Lung (tissue), 12 donors: Measurements from ENCODE around the gene TGFBRAP1. TPM values are rescaled to one million over a fixed set of nuclear protein-coding genes. Genes with fewer than 3 reads are reported as not detected.

Experiments used
- ATAC-seq: fragments of 200-7000 bp; cut with Tn5 transposase; one replicate; pipeline ENCODE4 v1.9.1; 2020; ENCODE audit warnings: moderate number of reproducible peaks; ENCODE audit not compliant: insufficient read depth, low FRiP score
- DNase-seq, 3 donors: peaks; one replicate each; pipeline ENCODE4 v3.0.0-alpha.2; 2013 to 2017
- H3K27ac ChIP-seq, 2 donors: one replicate each; pipeline ENCODE4 v1.5.1; 2013; ENCODE audit warnings: mild to moderate bottlenecking in 2 of 2, moderate library complexity in 2 of 2, control low read depth in 1 of 2, inconsistent platforms in 1 of 2, low read depth in 1 of 2, low read length in 1 of 2
- H3K27me3 ChIP-seq, 3 donors: one replicate each; pipeline ENCODE4 v1.5.1; 2013; ENCODE audit warnings: low read length in 2 of 3; ENCODE audit not compliant: control insufficient read depth in 3 of 3, insufficient read depth in 3 of 3
- H3K36me3 ChIP-seq, 4 donors: one replicate each; pipeline ENCODE4 v1.5.1; 2013; ENCODE audit warnings: low read length in 4 of 4, mild to moderate bottlenecking in 1 of 4, moderate library complexity in 1 of 4; ENCODE audit not compliant: control insufficient read depth in 4 of 4, insufficient read depth in 4 of 4
- H3K4me1 ChIP-seq, 5 donors: one replicate each; pipeline ENCODE4 v1.5.1; 2013; ENCODE audit warnings: low read length in 5 of 5, mild to moderate bottlenecking in 2 of 5, moderate library complexity in 1 of 5; ENCODE audit not compliant: control insufficient read depth in 5 of 5, insufficient read depth in 5 of 5
- H3K4me3 ChIP-seq: one replicate; pipeline ENCODE4 v1.5.1; 2013; ENCODE audit warnings: mild to moderate bottlenecking, control low read depth, moderate library complexity
- H3K9ac ChIP-seq, 2 donors: one replicate each; pipeline ENCODE4 v1.5.1; 2013; ENCODE audit warnings: low read length in 2 of 2, control low read depth in 1 of 2; ENCODE audit not compliant: insufficient read depth in 1 of 2
- H3K9me3 ChIP-seq, 4 donors: one replicate each; pipeline ENCODE4 v1.5.1; 2013; ENCODE audit warnings: low read length in 3 of 4, mild to moderate bottlenecking in 1 of 4, moderate library complexity in 1 of 4; ENCODE audit not compliant: control insufficient read depth in 4 of 4, insufficient read depth in 3 of 4
- CTCF ChIP-seq: IDR thresholded peaks from 2 replicates; pipeline ENCODE4 v1.5.1; 2012; ENCODE audit warnings: mild to moderate bottlenecking; ENCODE audit errors: control extremely low read depth, extremely low read depth
- WGBS, 2 donors: extraction: QIAGEN DNeasy Blood & Tissue Kit; methylation state at CpG; one replicate each; pipeline ENCODE4 v1.1.7; 2013; 5-methylcytosine and 5-hydroxymethylcytosine counted together
- polyA plus RNA-seq, 2 donors: library from polyadenylated mRNA; stranded (reverse); fragments of 200-250 nt; gene quantifications; one replicate each; pipeline ENCODE4 v1.2.1, GENCODE V29; 2013
- total RNA-seq, 2 donors: library from RNA; depleted of rRNA in 1 of 2; stranded (reverse); fragments of >200 nt in 1 of 2; gene quantifications; one replicate each; pipeline ENCODE4 v1.2.1, GENCODE V29; 2014 to 2021
- donor health status: control.
- donor health status: control.
- donor health status: Bipolar disorder and iron deficiency.
- donor health status: healthy.
- donor health status: DM: yes; HTN: yes; CAD: no.

Gene TGFBRAP1
- total and polyA plus RNA-seq, 4 donors = 4.0 to 19.7 (median 12.0) TPM

GRCh38 chr2:105337122-105338019 lies 7.8 kb upstream of the TGFBRAP1 start, which contains the start of gene C2orf49:
Gene C2orf49, plus strand, starts transcription at chr2:105337540. Its CDS starts 48 bp downstream, at chr2:105337588.
- ATAC-seq (peak; percentile 96), DNase-seq (peak; percentile 94 to 97 (median 95))
- no peaks in the 10 kb centered on the region for H3K9me3 ChIP-seq
- H3K4me3 ChIP-seq = peak within 1 kb of the TSS; percentile 63
- no peaks in the 10 kb centered on the region for H3K27me3 ChIP-seq
- peaks cover 0 to 7% (median 5%) of the 10 kb centered on the region in 4 donors for H3K36me3 ChIP-seq
- TF ChIP-seq CTCF = no peak
- WGBS, 2 donors = 0% methylated on average over 58 of the region's 58 CpGs
- peak within 1 kb of the TSS; percentile 89 to 94 for H3K9ac ChIP-seq
- peaks cover 4 to 24% (median 8%) of the 10 kb centered on the region in 5 donors for H3K4me1 ChIP-seq
- H3K27ac ChIP-seq = peak within 1 kb of the TSS; percentile 89 to 93

DNA sequence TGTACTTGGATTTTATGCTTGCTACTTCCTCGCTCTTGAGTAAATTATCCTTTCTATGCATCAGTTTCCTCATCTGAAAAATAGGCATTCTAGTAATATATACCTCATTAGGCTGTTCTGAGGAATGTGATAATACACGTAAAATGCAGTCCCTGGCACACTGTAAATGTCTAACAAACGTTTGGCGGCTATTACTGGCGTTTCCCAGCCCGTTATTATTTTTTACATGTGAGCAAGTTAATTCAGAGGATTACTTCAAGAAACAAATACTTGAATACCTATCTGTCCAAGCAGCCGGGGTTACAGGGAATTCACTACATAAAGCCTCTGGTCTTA lies 7.2 kb upstream of the TGFBRAP1 start:
- no peak for ATAC-seq
- Histone ChIP-seq H3K4me1 (peaks cover 4 to 24% (median 8%) of the 10 kb centered on the region in 5 donors), H3K27me3 (no peaks in the 10 kb centered on the region), H3K9me3 (no peaks in the 10 kb centered on the region), H3K36me3 (peaks cover 0 to 6% (median 5%) of the 10 kb centered on the region in 4 donors), H3K27ac (peak overlapping the region; percentile 37 to 89), H3K9ac (peak overlapping the region; percentile 86 to 94), H3K4me3 (peak overlapping the region; percentile 63)
- TF ChIP-seq CTCF = no peak
- 3 to 5% methylated on average over 7 of the region's 7 CpGs for WGBS, 2 donors
- no peak for DNase-seq

DNA sequence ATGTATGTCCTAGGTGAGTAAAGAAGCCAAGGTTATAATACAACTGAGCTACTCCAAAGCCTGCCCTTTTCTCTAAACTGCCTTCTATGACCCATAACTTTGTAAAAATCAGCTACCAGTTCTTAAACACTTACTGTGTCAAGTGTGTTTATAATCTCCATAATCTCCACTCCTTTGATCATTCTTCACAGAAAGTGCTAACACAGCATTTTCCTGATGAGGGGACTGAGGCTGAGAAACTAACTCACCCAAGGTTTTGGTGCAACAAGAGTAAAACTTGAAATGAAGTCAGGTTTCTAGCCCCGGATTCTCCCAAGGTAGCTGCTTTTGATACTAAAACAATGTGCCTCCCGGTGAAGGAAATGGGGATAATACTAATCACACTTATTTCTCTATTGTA lies 5.9 kb upstream of the TGFBRAP1 start:
- WGBS, 2 donors = 95 to 96% methylated on average over 2 of the region's 2 CpGs
- ATAC-seq (no peak), DNase-seq (no peak)
- Histone ChIP-seq H3K4me3 (no peak overlapping the region), H3K27ac (no peak overlapping the region), H3K9ac (no peak overlapping the region), H3K36me3 (no peaks in the 10 kb centered on the region), H3K9me3 (peaks cover 0 to 1% (median 0%) of the 10 kb centered on the region in 4 donors), H3K4me1 (peaks cover 6 to 24% (median 8%) of the 10 kb centered on the region in 5 donors), H3K27me3 (no peaks in the 10 kb centered on the region)
- no peak for TF ChIP-seq CTCF
